Endometrium (tissue), 2 donors: ENCODE data around the gene METTL25.
A peak's percentile ranks its signal among the peaks of the same experiment; 100 is the strongest.

Source experiments
- FAIRE-seq: peaks from 2 replicates; lab custom pipeline; 2012; peaks lifted over from hg19 to GRCh38; lab: Jason Lieb, UNC
- donor health status: control.
- donor health status: control.

Gene METTL25

GRCh38 chr12:82527165-82527780, 168.9 kb downstream of the METTL25 start:
- peak; percentile 72 for FAIRE-seq
